CD4-positive, alpha-beta T cell treated with Interleukin-4 for 1 hour (primary cell): ENCODE measurements around the gene TMEM140.
"Not testable (repeated sequence)": the region's sequence is repeated elsewhere in the genome, so short reads cannot be mapped to it uniquely, and the experiment has no call there.

Experiments
- DNase-seq, 2 donors: peaks; one replicate each; pipeline ENCODE4 v3.0.0-alpha.2; 2020 to 2022

The TMEM140 gene

GRCh38 chr7:135147899-135148721 lies at the start of gene TMEM140:
TMEM140 (plus strand) TSS chr7:135148072; CDS start chr7:135164442, 16,370 bp downstream.
- peak; percentile 70 to 83 for DNase-seq

- no peak for DNase-seq
Observed at GRCh38 chr7:135098391-135098790, 49.5 kb upstream of the TMEM140 start.

DNA sequence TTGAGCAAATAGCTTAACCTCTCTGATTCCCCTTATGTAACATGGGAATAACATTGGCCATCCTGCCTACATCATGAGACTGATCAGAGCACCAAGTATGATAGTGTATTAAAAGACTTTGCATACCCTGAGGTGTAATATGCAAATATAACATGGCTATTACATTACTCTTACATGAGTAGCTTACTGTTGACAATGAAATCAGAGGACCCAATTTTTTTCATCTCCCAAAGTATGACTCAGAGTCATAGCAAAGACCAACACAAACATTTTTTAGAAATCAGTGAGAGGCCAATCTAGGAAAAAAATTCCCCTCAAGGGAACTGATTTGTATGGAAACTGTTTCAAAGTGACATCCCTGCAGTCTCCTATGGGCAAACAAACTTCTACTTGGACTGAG lies 47.0 kb upstream of the TMEM140 start:
- no peak for DNase-seq

DNA sequence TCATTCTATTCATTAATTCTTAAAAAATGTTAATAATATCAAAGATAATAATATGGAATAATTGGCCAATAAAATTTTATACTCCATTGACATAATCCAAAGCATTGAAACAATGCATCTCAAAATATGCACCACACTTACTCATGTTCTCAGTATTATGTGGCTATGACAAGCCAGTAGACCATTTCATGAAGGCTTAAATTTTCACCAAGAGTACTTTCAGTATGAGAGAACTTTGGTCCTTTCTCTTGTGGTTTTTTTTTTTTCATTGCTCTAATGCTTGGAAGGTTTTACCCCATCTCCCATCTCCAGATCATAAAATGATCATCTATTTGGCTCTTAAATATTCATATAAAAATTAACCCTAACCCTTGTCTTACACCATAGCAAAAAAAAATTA lies 45.5 kb upstream of the TMEM140 start:
- DNase-seq, result no peak

- no peak for DNase-seq
Observed at GRCh38 chr7:135109562-135109961, 38.3 kb upstream of the TMEM140 start.

GRCh38 chr7:135109976-135110375 lies 37.9 kb upstream of the TMEM140 start:
- no peak for DNase-seq

GRCh38 chr7:135111379-135111778 lies 36.5 kb upstream of the TMEM140 start:
- DNase-seq, result no peak

- DNase-seq, result no peak
Observed at GRCh38 chr7:135114622-135115021, 33.2 kb upstream of the TMEM140 start.

GRCh38 chr7:135117096-135117495 lies 30.8 kb upstream of the TMEM140 start:
- no peak for DNase-seq

DNA sequence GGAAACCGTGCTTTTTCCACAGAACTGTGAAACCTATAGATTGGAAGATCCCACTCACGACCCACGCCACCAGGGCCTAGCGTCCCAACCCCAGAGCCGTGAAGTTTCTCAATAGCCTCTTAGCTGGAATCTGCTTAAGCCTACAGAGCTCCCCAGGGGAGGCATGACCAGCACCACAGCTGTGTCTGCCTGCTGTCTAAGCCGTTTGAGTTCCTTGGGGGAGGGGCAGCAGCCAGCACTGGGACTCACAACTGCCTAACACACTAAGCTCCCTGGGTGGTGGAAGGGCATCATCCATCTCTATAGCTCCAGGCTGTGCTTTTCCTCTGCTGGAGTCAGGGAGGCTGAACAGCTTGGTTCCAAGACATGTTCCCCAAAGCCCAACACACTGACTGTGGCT lies 26.0 kb upstream of the TMEM140 start:
- DNase-seq, result no peak

- DNase-seq, result not testable (repeated sequence)
Observed at GRCh38 chr7:135124631-135125030, 23.2 kb upstream of the TMEM140 start.

DNA sequence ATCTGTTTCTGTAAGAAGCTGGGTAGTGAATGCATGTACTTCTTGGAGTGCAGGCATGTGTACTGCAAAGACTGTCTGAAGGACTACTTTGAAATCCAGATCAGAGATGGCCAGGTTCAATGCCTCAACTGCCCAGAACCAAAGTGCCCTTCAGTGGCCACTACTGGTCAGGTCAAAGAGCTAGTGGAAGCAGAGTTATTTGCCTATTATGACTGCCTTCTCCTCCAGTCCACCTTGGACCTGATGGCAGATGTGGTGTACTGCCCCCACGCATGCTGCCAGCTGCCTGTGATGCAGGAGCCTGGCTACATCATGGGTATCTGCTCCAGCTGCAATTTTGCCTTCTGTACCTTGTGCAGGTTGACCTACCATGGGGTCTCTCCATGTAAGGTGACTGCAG lies 18.9 kb upstream of the TMEM140 start:
- DNase-seq, result no peak

- no peak for DNase-seq
Observed at GRCh38 chr7:135129579-135129978, 18.3 kb upstream of the TMEM140 start.

- no peak for DNase-seq
Observed at GRCh38 chr7:135143885-135144668, 3.8 kb upstream of the TMEM140 start.

- peak in 1 of 2 donors; percentile 55 for DNase-seq
Observed at GRCh38 chr7:135147341-135147898, 452 bp upstream of the TMEM140 start.

GRCh38 chr7:135150072-135150782 lies 2.4 kb downstream of the TMEM140 start:
- no peak for DNase-seq

DNA sequence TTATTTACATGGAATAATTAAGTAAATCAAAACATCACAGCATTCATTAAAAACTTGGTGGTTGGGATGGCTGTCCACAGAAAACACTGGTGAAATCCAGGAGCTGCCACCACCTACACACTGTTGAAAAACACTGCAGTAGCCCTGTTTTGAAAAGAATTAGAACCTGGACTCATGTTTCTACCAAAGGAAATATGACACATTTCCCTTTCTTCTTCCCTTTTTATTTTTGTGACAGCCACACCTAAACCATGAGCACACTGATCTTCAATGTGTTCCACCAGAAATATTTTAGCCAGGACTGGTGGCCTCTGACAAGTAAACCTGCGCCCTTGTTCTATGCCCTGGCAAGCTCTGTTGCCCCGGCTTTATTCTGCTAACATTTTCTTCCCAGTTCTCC lies 3.3 kb downstream of the TMEM140 start:
- no peak for DNase-seq

DNA sequence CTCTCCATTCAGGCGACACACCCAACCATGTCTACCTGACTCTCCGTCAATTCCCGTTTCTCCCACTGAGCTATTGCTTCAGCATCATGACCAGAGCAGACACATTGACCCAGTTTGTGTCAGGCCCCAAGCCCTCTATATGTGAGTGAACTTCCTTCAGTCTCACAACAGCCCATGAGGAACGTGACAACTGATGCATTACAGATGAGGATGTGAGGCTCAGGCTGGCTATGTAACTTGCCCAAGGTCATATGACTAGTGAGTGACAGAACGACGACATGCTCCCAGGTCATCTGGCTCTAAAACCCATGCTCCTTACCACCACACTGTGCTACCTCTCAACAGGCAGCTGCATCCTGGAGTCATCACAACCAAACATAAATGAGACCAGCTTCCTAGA lies 3.7 kb downstream of the TMEM140 start:
- peak in 1 of 2 donors; percentile 58 for DNase-seq

DNA sequence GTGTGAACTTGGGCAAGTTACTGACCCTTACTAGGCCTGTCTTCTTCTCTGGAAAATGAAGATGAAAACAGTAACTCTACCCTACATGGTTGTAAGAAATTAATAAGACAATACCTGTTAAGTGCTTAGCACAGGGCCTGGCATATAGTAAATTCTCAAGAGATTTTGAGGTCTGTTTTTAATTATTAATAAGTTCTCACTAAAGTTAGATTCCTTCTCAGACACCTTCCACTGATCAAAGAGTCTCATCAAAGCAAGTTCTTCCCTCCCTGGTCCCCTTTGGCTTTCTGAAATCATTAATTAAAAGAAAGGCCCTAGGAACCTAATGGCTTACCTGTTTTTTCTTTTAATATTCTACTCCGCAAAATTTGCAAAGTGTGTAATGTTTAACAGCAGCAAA lies 4.6 kb downstream of the TMEM140 start:
- no peak for DNase-seq

GRCh38 chr7:135154734-135155133 lies 6.9 kb downstream of the TMEM140 start:
- no peak for DNase-seq

- DNase-seq, result no peak
Observed at GRCh38 chr7:135156290-135156689, 8.4 kb downstream of the TMEM140 start.

GRCh38 chr7:135158141-135158655 lies 10.3 kb downstream of the TMEM140 start:
- DNase-seq, result no peak

DNA sequence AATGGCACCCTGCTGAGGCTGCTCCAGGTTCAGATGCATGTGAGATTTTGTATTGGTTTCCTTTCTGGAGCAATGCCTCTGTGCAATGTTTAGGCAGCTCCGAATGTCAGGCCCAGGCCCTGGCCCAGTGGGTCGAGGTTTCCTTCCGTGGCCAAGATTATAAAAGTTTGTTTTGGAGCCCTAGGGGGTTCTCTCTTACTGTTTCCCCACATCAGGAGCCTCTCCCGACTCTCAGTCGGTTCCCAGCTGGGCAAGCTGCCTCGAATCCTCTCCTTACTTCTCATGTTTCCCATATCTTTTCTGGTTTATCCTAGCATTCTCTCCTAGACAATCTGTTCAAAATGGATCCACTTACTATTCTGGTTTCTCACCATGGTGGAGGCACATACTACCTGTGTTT lies 11.0 kb downstream of the TMEM140 start:
- no peak for DNase-seq
